Activated naive CD4-positive, alpha-beta T cell treated with anti-CD3 and anti-CD28 coated beads, Interleukin-2, amount 10 ng/mL, durations not matched to agents 5 hours and 36 hours (primary cell): ENCODE results near the gene MEGF9. TPM values are rescaled to one million over a fixed set of nuclear protein-coding genes. Genes with fewer than 3 reads are reported as not detected.

Experiments used
- total RNA-seq, 2 experiments: library from RNA; stranded (reverse); gene quantifications; one replicate each; pipeline ENCODE4 v1.2.3, GENCODE V29; 2021

MEGF9 gene
- total RNA-seq, result 10 to 100 TPM; 11.0 to 12.0 TPM

DNA sequence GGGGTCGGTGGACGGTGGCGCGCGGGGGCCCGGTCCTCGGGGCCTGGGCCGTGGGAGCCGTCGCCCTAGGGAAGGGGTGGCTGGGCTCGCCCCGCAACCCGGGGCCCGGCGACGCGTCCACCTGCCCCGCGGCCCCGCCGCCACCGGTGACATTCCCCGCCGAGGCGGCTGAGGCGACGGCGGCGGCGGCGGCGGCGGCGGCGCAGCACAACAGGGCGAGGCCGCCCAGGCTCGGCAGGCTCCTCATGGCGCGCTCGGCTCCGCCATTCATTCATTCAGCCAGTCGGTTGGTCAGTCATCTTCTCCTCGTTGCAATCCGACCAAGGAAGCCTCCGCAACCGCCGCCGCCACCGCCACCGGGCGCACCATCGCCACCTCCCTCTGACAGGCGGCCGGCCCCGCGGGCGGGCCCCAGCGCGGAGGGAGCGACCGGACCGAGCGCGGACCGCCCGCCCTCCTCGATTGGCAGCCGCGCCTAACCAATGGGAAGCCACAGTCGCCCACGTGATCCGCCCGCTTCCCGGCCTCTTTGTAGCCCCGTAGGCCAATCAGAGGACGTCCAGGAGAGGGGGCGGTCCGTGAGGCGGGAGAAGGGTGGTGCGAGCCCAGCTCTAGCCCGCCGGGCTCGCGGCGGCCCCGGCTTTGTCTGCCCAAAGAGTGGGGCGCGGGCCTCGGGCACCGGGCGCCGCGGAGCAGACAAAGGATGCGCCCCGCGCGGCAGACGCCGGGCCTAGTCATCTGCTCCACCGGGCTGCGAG lies at the start of gene MEGF9:
MEGF9 (minus strand) TSS at position 383 of the 758 bp plus-strand sequence; CDS start at position 271, 112 bp downstream.

GRCh38 chr9:120580051-120580896 lies 134.0 kb downstream of the MEGF9 start, which contains the start of gene CDK5RAP2:
Gene CDK5RAP2, minus strand, starts transcription at chr9:120580167. Its CDS starts 189 bp downstream, at chr9:120579978.

Other genes with a start within 250 kb of the MEGF9 start
- 10 to 100 TPM; 78.5 to 83.7 TPM for gene CDK5RAP2, start 134.3 kb downstream of the MEGF9 start, total RNA-seq
- gene FBXW2, start 78.9 kb upstream of the MEGF9 start, total RNA-seq, result 10 to 100 TPM; 80.6 to 84.7 TPM
- gene PSMD5, start 128.5 kb upstream of the MEGF9 start, total RNA-seq, result 10 to 100 TPM; 41.7 to 50.4 TPM
- gene PHF19, start 162.7 kb upstream of the MEGF9 start, total RNA-seq, result 100 to 1,000 TPM; 310 to 311 TPM
- 10 to 100 TPM; 76.4 to 77.1 TPM for gene TRAF1, start 212.3 kb upstream of the MEGF9 start, total RNA-seq